GM19452 (cell line): ENCODE measurements around the gene ABCG2.

Source experiments
- ATAC-seq: cut with Tn5 transposase; IDR thresholded peaks from one replicate; pipeline ENCODE4 v1.9.1; 2021; ENCODE audit not compliant: unreplicated experiment

ABCG2 gene

GRCh38 chr4:88158489-88159228 is at the start of gene ABCG2:
Gene ABCG2 (minus strand): TSS chr4:88158639. CDS start chr4:88139995, 18,644 bp downstream.
- ATAC-seq, result peak; percentile 70

- no peak for ATAC-seq
Observed at GRCh38 chr4:88208156-88208555, 49.7 kb upstream of the ABCG2 start.

GRCh38 chr4:88207171-88207570 is 48.7 kb upstream of the ABCG2 start:
- no peak for ATAC-seq

GRCh38 chr4:88204882-88205281 is 46.4 kb upstream of the ABCG2 start:
- ATAC-seq, result no peak

- ATAC-seq, result no peak
Observed at GRCh38 chr4:88202443-88202842, 44.0 kb upstream of the ABCG2 start.

- no peak for ATAC-seq
Observed at GRCh38 chr4:88200186-88200585, 41.7 kb upstream of the ABCG2 start.

GRCh38 chr4:88196523-88197185 is 38.2 kb upstream of the ABCG2 start:
- ATAC-seq, result no peak

GRCh38 chr4:88196013-88196365 is 37.5 kb upstream of the ABCG2 start:
- no peak for ATAC-seq

GRCh38 chr4:88195328-88196012 is 37.0 kb upstream of the ABCG2 start:
- no peak for ATAC-seq

- ATAC-seq, result no peak
Observed at GRCh38 chr4:88191404-88191803, 33.0 kb upstream of the ABCG2 start.

GRCh38 chr4:88189881-88190585 is 31.6 kb upstream of the ABCG2 start:
- ATAC-seq, result no peak

GRCh38 chr4:88189418-88189738 is 30.9 kb upstream of the ABCG2 start:
- ATAC-seq, result no peak

- ATAC-seq, result no peak
Observed at GRCh38 chr4:88188738-88189417, 30.4 kb upstream of the ABCG2 start.

- no peak for ATAC-seq
Observed at GRCh38 chr4:88187766-88188165, 29.3 kb upstream of the ABCG2 start.

- ATAC-seq, result no peak
Observed at GRCh38 chr4:88185906-88186305, 27.5 kb upstream of the ABCG2 start.

- no peak for ATAC-seq
Observed at GRCh38 chr4:88179261-88179660, 20.8 kb upstream of the ABCG2 start.

GRCh38 chr4:88178626-88179231 is 20.3 kb upstream of the ABCG2 start:
- ATAC-seq, result no peak

GRCh38 chr4:88177983-88178625 is 19.7 kb upstream of the ABCG2 start:
- ATAC-seq, result no peak

GRCh38 chr4:88172987-88173386 is 14.5 kb upstream of the ABCG2 start:
- no peak for ATAC-seq

GRCh38 chr4:88171206-88171605 is 12.8 kb upstream of the ABCG2 start:
- no peak for ATAC-seq
